Measurements from ENCODE around the gene IFITM2. TPM values are rescaled to one million over a fixed set of nuclear protein-coding genes. Genes with fewer than 3 reads are reported as not detected.
A peak's percentile ranks its signal among the peaks of the same experiment; 100 is the strongest.
"Not testable (repeated sequence)": the region's sequence is repeated elsewhere in the genome, so short reads cannot be mapped to it uniquely, and the experiment has no call there.

The IFITM2 gene
- total and polyA plus RNA-seq, 2 of the 13 experiments (the other 11 are each of a cell fraction or from before 2014, with no cell fraction given) = 13.8 to 267 TPM

- FAIRE-seq; H3K36me3 ChIP-seq (replicated peaks in 1 of 2; ENCODE audit: control insufficient read depth in 1 of 2, insufficient read depth in 2 of 2, low read length in 2 of 2); H3K79me2 ChIP-seq (ENCODE audit: insufficient read depth, low read length); H3K27me3 ChIP-seq (ENCODE audit: control insufficient read depth in 1 of 2, insufficient read depth in 2 of 2, low read length in 2 of 2); H4K20me1 ChIP-seq (ENCODE audit: insufficient read depth, low read length); BruUV-seq (replicated peaks); H3K9me3 ChIP-seq (ENCODE audit: low read length); H2AFZ ChIP-seq (ENCODE audit: low read length); DNase-seq (ENCODE audit: low spot score); H3K27ac ChIP-seq (ENCODE audit: extremely low read length, insufficient read depth, low read length); in situ Hi-C loops (cut with HindIII; ENCODE audit: extremely low pct_ligation_motif_present, low pct_unique_long_range_greater_than_20kb); CTCF ChIA-PET (ENCODE audit: low intra/inter-chr PET ratio, low total read pairs): not testable (repeated sequence)
- peak; percentile 19; the same call in 1 of the 2 replicates for TF ChIP-seq GATAD2A (CRISPR knock-in tag; IDR thresholded peaks at IDR 0.05)
- peak; percentile 64 for TF ChIP-seq ZNF687 (CRISPR knock-in tag; IDR thresholded peaks at IDR 0.05)
- peak; percentile 61; the same call in 1 of the 2 replicates for TF ChIP-seq RXRB (CRISPR knock-in tag; IDR thresholded peaks at IDR 0.05; ENCODE audit: borderline replicate concordance)
- peak; percentile 50; the same call in 1 of the 2 replicates for TF ChIP-seq ZNF281 (CRISPR knock-in tag; IDR thresholded peaks at IDR 0.05; ENCODE audit: borderline replicate concordance)
- peak; percentile 42; the same call in 1 of the 2 replicates for TF ChIP-seq RXRA (CRISPR knock-in tag; IDR thresholded peaks at IDR 0.05)
- 0 out of 2 replicates have a peak, but pooled peaks have one; percentile 15 for TF ChIP-seq ZNF263 (CRISPR knock-in tag; IDR thresholded peaks at IDR 0.05)
- TF ChIP-seq NR2F6 (IDR thresholded peaks at IDR 0.05) = peak; percentile 44; the same call in 1 of the 2 replicates
- TF ChIP-seq NR2F6 (CRISPR knock-in tag; IDR thresholded peaks at IDR 0.05) = peak; percentile 57
- TF ChIP-seq CCDC6 (CRISPR knock-in tag; IDR thresholded peaks at IDR 0.05) = 0 out of 2 replicates have a peak, but pooled peaks have one; percentile 48
- TF ChIP-seq ZBTB33 (CRISPR knock-in tag; IDR thresholded peaks at IDR 0.05) = peak; percentile 76; the same call in 1 of the 2 replicates
- TF ChIP-seq RARA (CRISPR knock-in tag; IDR thresholded peaks at IDR 0.05) = peak; percentile 66
- Histone ChIP-seq H3K4me2 (ENCODE audit: low read depth, low read length) (peak overlapping the region; percentile 83), H3K4me3 (replicated peaks in 1 of 3; ENCODE audit: insufficient read depth in 1 of 3, low read depth in 2 of 3, low read length in 3 of 3) (peak overlapping the region; percentile 29 to 69 (median 48); a peak in 5 of 6 replicates), H3K9ac (ENCODE audit: insufficient read depth, low read depth, low read length) (peak overlapping the region; percentile 42; the same call in 1 of the 2 replicates), H3K4me1 (ENCODE audit: insufficient read depth, low read length) (peaks cover 71% of the 10 kb centered on the region)
- POLR2A ChIA-PET = interaction anchor here (0.9 to 1.9 kb wide), 9 partner anchors 9 to 137 kb away, joined by 3 to 12 read pairs (median 3); partner anchors contain the start of genes BET1L and RIC8A
- 34% methylated on average over 20 of the region's 24 CpGs for WGBS (ENCODE audit: low lambda C conversion rate)
- intact Hi-C loops (cut with micrococcal nuclease; ENCODE audit: unreplicated experiment) = loop anchor here (5.0 kb wide), 1 partner anchor 48 kb away; no protein-coding TSS in a partner anchor
- peak; percentile 2; the same call in 2 of the 3 replicates for ATAC-seq
These were observed 1.4 kb downstream of the IFITM2 start for GRCh38 chr11:308740-309665.

All from HepG2 (cell line).